HepG2 (cell line): ENCODE data around the gene IL1RAPL1. TPM values are rescaled to one million over a fixed set of nuclear protein-coding genes. Genes with fewer than 3 reads are reported as not detected.

Experiments used
- ATAC-seq: fragments of 200-7000 bp; cut with Tn5 transposase; 3 replicates; pipeline ENCODE4 v1.9.1; 2020; ENCODE audit warnings: mild to moderate bottlenecking, moderate library complexity
- BruUV-seq: library from RNA; stranded (reverse); fragments of 400-500 nt; replicated peaks from 2 replicates; lab custom pipeline; 2021; lab: Mats Ljungman, UMichigan
- CTCF ChIA-PET: fragments of 300-600 bp; formaldehyde crosslinking; extraction: SDS; loops from one replicate; lab custom pipeline; 2021; ENCODE audit warnings: low total read pairs, inconsistent platforms, low intra/inter-chr PET ratio; lab: Yijun Ruan, JAX
- POLR2A ChIA-PET: fragments of 350-600 bp; sonication (Branson Sonifier 250); formaldehyde crosslinking; loops from one replicate; lab custom pipeline; 2020; ENCODE audit warnings: antibody characterized with exemption, inconsistent platforms; lab: Yijun Ruan, JAX
- DNase-seq: peaks from one replicate; pipeline ENCODE4 v3.0.0-alpha.2; 2015; ENCODE audit warnings: low spot score
- FAIRE-seq: peaks from 3 replicates; lab custom pipeline; 2011; peaks lifted over from hg19 to GRCh38; lab: Jason Lieb, UNC
- H2AFZ ChIP-seq: one replicate; pipeline ENCODE4 v1.6.1; 2011; ENCODE audit warnings: low read length, inconsistent platforms
- H3K27ac ChIP-seq: fragments of 300-600 bp; 3 replicates; pipeline ENCODE4 v1.8.0; 2011; ENCODE audit warnings: mixed run types, mild to moderate bottlenecking, mixed read lengths, low read length, inconsistent platforms; ENCODE audit not compliant: insufficient read depth; ENCODE audit errors: extremely low read length
- H3K27me3 ChIP-seq, 2 experiments: fragments of 200-600 bp in 1 of 2; 2 replicates in 1 of 2; 3 replicates in 1 of 2; pipeline versions ENCODE4 v1.6.0 to v1.8.0; 2011; ENCODE audit warnings: low read length in 2 of 2, mild to moderate bottlenecking in 2 of 2, moderate library complexity in 2 of 2, inconsistent platforms in 1 of 2; ENCODE audit not compliant: insufficient read depth in 2 of 2, control insufficient read depth in 1 of 2
- H3K36me3 ChIP-seq, 2 experiments: fragments of 200-600 bp in 1 of 2; replicated peaks in 1 of 2; 2 replicates in 1 of 2; 3 replicates in 1 of 2; pipeline versions ENCODE4 v1.5.1 to v1.8.0; 2011; ENCODE audit warnings: low read length in 2 of 2, inconsistent platforms in 1 of 2; ENCODE audit not compliant: insufficient read depth in 2 of 2, control insufficient read depth in 1 of 2
- H3K4me1 ChIP-seq: 2 replicates; pipeline ENCODE4 v1.5.1; 2012; ENCODE audit warnings: low read length, inconsistent platforms; ENCODE audit not compliant: insufficient read depth
- H3K4me2 ChIP-seq: 2 replicates; pipeline ENCODE4 v1.6.0; 2011; ENCODE audit warnings: low read depth, low read length, inconsistent platforms
- H3K4me3 ChIP-seq, 3 experiments: fragments of 200-600 bp in 1 of 3; sonication (generic), shearing (Covaris generic) in 1 of 3; replicated peaks in 1 of 3; 2 replicates each; pipeline ENCODE4 v1.5.1; 2011 to 2016; ENCODE audit warnings: low read length in 3 of 3, inconsistent platforms in 2 of 3, low read depth in 2 of 3, mild to moderate bottlenecking in 2 of 3, control low read depth in 1 of 3, mixed read lengths in 1 of 3; ENCODE audit not compliant: insufficient read depth in 1 of 3
- H3K79me2 ChIP-seq: one replicate; pipeline ENCODE4 v1.6.1; 2011; ENCODE audit warnings: low read length, inconsistent platforms; ENCODE audit not compliant: insufficient read depth
- H3K9ac ChIP-seq: 2 replicates; pipeline ENCODE4 v1.6.0; 2011; ENCODE audit warnings: mild to moderate bottlenecking, low read depth, low read length, inconsistent platforms; ENCODE audit not compliant: insufficient read depth
- H3K9me3 ChIP-seq: 2 replicates; pipeline ENCODE4 v1.5.1; 2012; ENCODE audit warnings: mild to moderate bottlenecking, low read length
- H4K20me1 ChIP-seq: 2 replicates; pipeline ENCODE4 v1.6.0; 2011; ENCODE audit warnings: inconsistent platforms, mild to moderate bottlenecking, low read length, moderate library complexity; ENCODE audit not compliant: insufficient read depth
- ATF6 ChIP-seq: sonication (generic); formaldehyde crosslinking; conservative IDR thresholded peaks from 2 replicates; pipeline ENCODE4 v1.4.0; 2020; ENCODE audit warnings: missing genetic modification reagents
- HMGA1 ChIP-seq: sonication (generic); formaldehyde crosslinking; conservative IDR thresholded peaks from 2 replicates; pipeline ENCODE4 v1.4.0; 2020; ENCODE audit warnings: missing genetic modification reagents
- JUND ChIP-seq: sonication (generic); formaldehyde crosslinking; IDR thresholded peaks from 2 replicates; pipeline ENCODE4 v1.8.0; 2022; ENCODE audit warnings: mild to moderate bottlenecking, missing genetic modification reagents
- KDM1A ChIP-seq: IDR thresholded peaks from 2 replicates; pipeline ENCODE4 v1.6.1; 2016; ENCODE audit warnings: missing compliant biosample characterization
- KLF11 ChIP-seq: IDR thresholded peaks from 2 replicates; pipeline ENCODE4 v1.6.1; 2016; ENCODE audit warnings: missing compliant biosample characterization
- KLF16 ChIP-seq, 2 experiments: sonication (generic) in 1 of 2; formaldehyde crosslinking in 1 of 2; IDR thresholded peaks; 2 replicates each; pipeline versions ENCODE4 v1.6.1 to v1.8.0; 2016 to 2023; ENCODE audit warnings: missing genetic modification reagents in 2 of 2, missing compliant biosample characterization in 1 of 2
- MED1 ChIP-seq: sonication (generic); formaldehyde crosslinking; IDR thresholded peaks from 2 replicates; pipeline ENCODE4 v1.4.0; 2020; ENCODE audit warnings: missing genetic modification reagents
- NFATC3 ChIP-seq: sonication (generic); formaldehyde crosslinking; IDR thresholded peaks from 2 replicates; pipeline ENCODE4 v1.5.1; 2020; ENCODE audit warnings: mild to moderate bottlenecking, missing genetic modification reagents
- SMAD3 ChIP-seq: sonication (generic); formaldehyde crosslinking; IDR thresholded peaks from 2 replicates; pipeline ENCODE4 v1.4.0; 2020; ENCODE audit warnings: missing genetic modification reagents
- SRSF1 ChIP-seq: fragments of 200-400 bp; formaldehyde crosslinking; optimal IDR thresholded peaks from 2 replicates; pipeline ENCODE3; 2017; ENCODE audit warnings: mild to moderate bottlenecking, low read depth, low read length, moderate library complexity
- ZNF468 ChIP-seq: sonication (generic); formaldehyde crosslinking; IDR thresholded peaks from 2 replicates; pipeline ENCODE4 v1.8.0; 2022; ENCODE audit warnings: mild to moderate bottlenecking, moderate library complexity, missing genetic modification reagents
- ZNF670 ChIP-seq: sonication (generic); formaldehyde crosslinking; IDR thresholded peaks from 2 replicates; pipeline ENCODE4 v1.8.0; 2022; ENCODE audit warnings: mild to moderate bottlenecking, missing genetic modification reagents, borderline replicate concordance
- ZNF780A ChIP-seq: sonication (generic); formaldehyde crosslinking; IDR thresholded peaks from 2 replicates; pipeline ENCODE4 v1.8.0; 2022; ENCODE audit warnings: mild to moderate bottlenecking, missing genetic modification reagents, moderate library complexity
- ZNF790 ChIP-seq: sonication (generic); formaldehyde crosslinking; IDR thresholded peaks from 2 replicates; pipeline ENCODE4 v1.8.0; 2022; ENCODE audit warnings: missing genetic modification reagents, mild to moderate bottlenecking, borderline replicate concordance
- ZNF83 ChIP-seq: sonication (generic); formaldehyde crosslinking; IDR thresholded peaks from 2 replicates; pipeline ENCODE4 v1.4.0; 2020; ENCODE audit warnings: missing genetic modification reagents, mild to moderate bottlenecking, borderline replicate concordance
- ZNF850 ChIP-seq: sonication (generic); formaldehyde crosslinking; conservative IDR thresholded peaks from 2 replicates; pipeline ENCODE4 v1.9.0; 2021; ENCODE audit warnings: mild to moderate bottlenecking, missing genetic modification reagents
- WGBS: methylation state at CpG from one replicate; pipeline ENCODE4 v1.1.6; 2017; ENCODE audit warnings: low lambda C conversion rate; 5-methylcytosine and 5-hydroxymethylcytosine counted together
- in situ Hi-C: cut with HindIII; loops from 2 replicates; pipeline ENCODE4 v1.10.0; 2017; ENCODE audit warnings: low pct_unique_long_range_greater_than_20kb; ENCODE audit not compliant: extremely low pct_ligation_motif_present
- intact Hi-C: fragments of 100-400 bp; cut with micrococcal nuclease; formaldehyde crosslinking; loops from one replicate; pipeline ENCODE4 v1.10.0; 2022; ENCODE audit not compliant: unreplicated experiment
- polyA plus RNA-seq, 8 experiments: library from polyadenylated mRNA; depleted of rRNA in 3 of 8; stranded (reverse) in 7 of 8; unstranded in 1 of 8; fragments of >200 nt; fragmentation: Illumina TruSeq in 4 of 8; extraction: Trizol in 4 of 8; gene quantifications; 2 replicates each; pipeline versions ENCODE4 v1.2.1 to v1.2.3, GENCODE V29; 2011 to 2016; ENCODE audit warnings: low read depth in 4 of 8, missing spikeins in 1 of 8, mixed read lengths in 1 of 8; ENCODE audit not compliant: insufficient read depth in 1 of 8
- total RNA-seq, 5 experiments: library from RNA; depleted of rRNA; stranded (reverse); fragments of >200 nt; fragmentation: Illumina TruSeq; extraction: Trizol; gene quantifications; 2 replicates each; pipeline ENCODE4 v1.2.3, GENCODE V29; 2016; ENCODE audit warnings: low read depth in 1 of 5

Gene IL1RAPL1
- total and polyA plus RNA-seq, 2 of the 13 experiments (the other 11 are each of a cell fraction or from before 2014, with no cell fraction given), result 0.04 TPM; not detected in 1

- Histone ChIP-seq H3K27ac (no peak overlapping the region), H3K27me3 (no peaks in the 10 kb centered on the region), H3K4me1 (no peaks in the 10 kb centered on the region), H3K79me2 (no peaks in the 10 kb centered on the region), H3K36me3 (no peaks in the 10 kb centered on the region), H2AFZ (no peak overlapping the region), H3K9me3 (no peaks in the 10 kb centered on the region), H3K4me3 (no peak overlapping the region), H3K9ac (no peak overlapping the region), H3K4me2 (no peak overlapping the region), H4K20me1 (no peaks in the 10 kb centered on the region)
- in situ Hi-C loops, result no loop called here
- intact Hi-C loops, result loop anchor here (10.0 kb wide), 1 partner anchor 1059 kb away; no protein-coding TSS in a partner anchor
- POLR2A ChIA-PET, result no interaction called here
- TF ChIP-seq KDM1A (CRISPR knock-in tag) (no peak), JUND (CRISPR knock-in tag) (no peak), ZNF670 (CRISPR knock-in tag) (no peak), NFATC3 (CRISPR knock-in tag) (no peak), KLF11 (CRISPR knock-in tag) (no peak), KLF16 (CRISPR knock-in tag; IDR thresholded peaks at IDR 0.05) (no peak), SMAD3 (CRISPR knock-in tag) (no peak), ZNF850 (CRISPR knock-in tag) (no peak), ZNF468 (no peak), ZNF83 (CRISPR knock-in tag) (no peak), ZNF790 (CRISPR knock-in tag) (no peak), SRSF1 (no peak), ATF6 (CRISPR knock-in tag) (no peak), HMGA1 (CRISPR knock-in tag) (no peak), ZNF780A (CRISPR knock-in tag) (no peak), MED1 (no peak)
- 20% methylated on average over 6 of the region's 7 CpGs for WGBS
- DNase-seq (no peak), ATAC-seq (no peak), FAIRE-seq (no peak)
- CTCF ChIA-PET, result no interaction called here
- no TSS peak for BruUV-seq
Measured at GRCh38 chrX:29233592-29234183, 646.4 kb downstream of the IL1RAPL1 start.
